Keratinocyte (primary cell): Measurements from ENCODE around the gene MAPKBP1.

Source experiments
- CTCF ChIP-seq, 3 experiments: IDR thresholded peaks in 1 of 3; conservative IDR thresholded peaks in 1 of 3; optimal IDR thresholded peaks in 1 of 3; 2 replicates in 2 of 3; 3 replicates in 1 of 3; pipeline versions ENCODE3 to v1.5.1; 2011; ENCODE audit warnings: low read length in 3 of 3, mild to moderate bottlenecking in 3 of 3, moderate library complexity in 2 of 3, control low read depth in 1 of 3, inconsistent platforms in 1 of 3; ENCODE audit not compliant: insufficient read depth in 2 of 3; ENCODE audit errors: extremely low read depth in 1 of 3
- EZH2 ChIP-seq: IDR thresholded peaks from one replicate; pipeline ENCODE4 v1.6.1; 2012; ENCODE audit warnings: inconsistent platforms, mild to moderate bottlenecking, low read length, moderate library complexity

GRCh38 chr15:41876689-41877088, 102.4 kb downstream of the MAPKBP1 start:
- no peak for TF ChIP-seq CTCF (optimal IDR thresholded peaks at IDR 0.05 in 1 of 3, IDR thresholded peaks at IDR 0.05 in 1 of 3, conservative IDR thresholded peaks at IDR 0.05 in 1 of 3; ENCODE audit: extremely low read depth in 1 of 3, insufficient read depth in 2 of 3, low read length in 3 of 3)
- no peak for TF ChIP-seq EZH2
